HG02840 (cell line): ENCODE data around the gene CELF4.

Experiments
- ATAC-seq: cut with Tn5 transposase; IDR thresholded peaks from one replicate; pipeline ENCODE4 v1.9.1; 2021; ENCODE audit warnings: mild to moderate bottlenecking, moderate library complexity, moderate number of reproducible peaks; ENCODE audit not compliant: unreplicated experiment, low FRiP score

The CELF4 gene

GRCh38 chr18:37565101-37565976 lies at the start of gene CELF4:
CELF4 (minus strand) TSS chr18:37565798.
- ATAC-seq, result no peak

DNA sequence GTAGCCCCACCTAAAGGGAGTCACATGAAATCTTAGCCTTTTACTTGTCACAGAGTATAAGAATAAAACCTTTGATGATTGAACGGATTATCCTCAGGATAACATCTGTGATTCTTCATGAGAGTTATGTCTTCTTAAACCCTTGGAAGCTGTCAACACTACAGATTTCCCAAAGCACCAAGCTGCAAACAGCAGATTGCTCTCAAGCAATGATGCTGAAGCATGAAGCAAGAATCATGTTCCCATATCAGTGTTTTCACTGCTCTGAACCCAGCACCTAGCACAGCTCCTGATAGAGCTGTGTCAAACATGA lies 47.6 kb upstream of the CELF4 start:
- ATAC-seq, result no peak

DNA sequence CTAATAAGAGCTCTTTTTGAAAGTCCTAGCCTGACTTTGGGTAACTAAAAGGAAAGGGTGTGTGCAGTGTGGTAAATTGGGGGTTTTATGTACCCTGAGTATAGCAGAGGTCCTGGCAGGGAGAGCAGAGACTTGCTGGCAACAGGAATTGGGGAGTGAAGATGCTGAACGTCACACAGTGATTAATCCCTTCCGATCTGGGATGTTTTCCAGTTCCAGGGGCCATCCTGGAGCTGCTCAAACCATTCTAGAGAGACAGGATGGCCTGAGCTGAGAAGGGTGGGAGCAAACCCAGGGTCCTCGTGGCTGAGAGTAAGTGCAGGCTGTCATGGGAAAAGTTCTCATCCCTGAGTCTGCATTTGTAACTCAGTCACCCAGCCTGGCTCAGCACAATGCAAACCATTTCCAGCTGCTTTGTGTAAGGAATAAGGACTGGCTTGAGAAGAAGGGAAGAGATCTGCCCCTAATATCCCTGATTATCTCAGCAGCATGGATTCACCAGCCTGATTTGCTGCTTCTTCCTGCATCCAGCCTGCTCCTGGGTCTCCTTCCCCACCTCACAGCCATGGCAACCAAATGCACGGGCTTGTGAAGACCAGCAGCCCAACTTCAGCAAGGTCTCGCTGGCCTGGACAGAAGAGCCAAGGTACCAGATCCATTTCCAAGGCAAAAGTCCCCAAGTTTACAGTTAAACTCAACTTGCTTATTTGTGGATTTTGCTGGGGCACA lies 47.1 kb upstream of the CELF4 start:
- no peak for ATAC-seq

- no peak for ATAC-seq
Measured at GRCh38 chr18:37611614-37612279, 46.1 kb upstream of the CELF4 start.

DNA sequence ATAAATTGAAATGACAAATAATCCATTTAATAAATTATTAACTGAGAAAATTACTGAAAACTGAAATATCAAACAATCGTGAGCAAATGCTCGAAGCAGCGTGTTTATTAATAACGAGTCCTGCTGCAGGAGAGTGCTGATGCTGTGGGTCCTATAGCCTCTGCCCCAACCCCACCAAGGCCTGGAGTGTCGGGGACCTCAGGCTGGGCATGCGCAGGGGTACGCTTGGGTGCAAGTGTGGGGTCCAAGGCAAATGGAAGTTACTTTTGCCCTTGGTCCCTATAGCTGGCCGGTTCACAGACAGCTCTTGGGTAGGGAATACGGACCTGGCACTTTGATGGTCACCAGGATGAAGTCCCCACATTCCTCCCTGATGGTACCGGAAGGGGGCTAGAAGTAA lies 43.3 kb upstream of the CELF4 start:
- ATAC-seq, result no peak

DNA sequence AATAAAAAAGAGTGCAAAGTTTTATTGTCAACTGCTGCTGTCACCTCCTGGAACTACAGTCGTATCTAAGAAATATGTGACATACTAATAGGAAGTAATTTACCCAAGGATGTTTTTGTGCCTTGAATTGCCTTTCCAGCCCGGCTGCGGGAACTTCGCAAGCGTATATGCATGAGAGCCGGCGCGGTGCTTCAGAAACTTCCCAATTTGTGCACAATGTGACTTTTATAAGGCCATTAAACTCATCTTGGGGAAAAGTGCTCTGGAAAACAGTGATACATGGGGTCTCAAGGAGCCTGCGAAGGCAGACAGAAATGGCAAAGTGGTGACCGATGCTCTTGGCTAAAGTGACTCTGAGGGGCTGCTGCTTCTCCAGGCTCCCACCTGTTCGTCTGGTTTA lies 41.7 kb upstream of the CELF4 start:
- no peak for ATAC-seq

DNA sequence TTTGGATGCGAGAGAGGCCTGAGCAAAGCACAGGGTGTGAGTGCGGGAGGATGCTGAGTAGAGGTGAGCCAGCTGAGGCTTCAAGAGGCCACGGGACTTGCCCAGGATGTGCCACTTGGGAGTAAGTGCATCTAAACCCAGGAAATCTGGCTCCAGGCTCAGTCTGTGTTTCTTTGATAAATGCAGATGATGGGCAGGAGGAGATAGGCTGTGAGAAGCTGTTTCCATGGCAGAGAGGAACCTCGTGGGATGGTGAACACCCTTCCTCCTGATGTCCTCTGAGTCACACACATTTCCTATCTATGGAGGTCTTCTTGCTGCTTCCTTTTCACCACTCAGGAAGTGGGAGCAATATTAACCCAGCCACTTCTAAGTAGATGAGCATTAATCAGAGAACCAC lies 38.4 kb upstream of the CELF4 start:
- ATAC-seq, result no peak

- ATAC-seq, result no peak
Measured at GRCh38 chr18:37598966-37599896, 33.6 kb upstream of the CELF4 start.

DNA sequence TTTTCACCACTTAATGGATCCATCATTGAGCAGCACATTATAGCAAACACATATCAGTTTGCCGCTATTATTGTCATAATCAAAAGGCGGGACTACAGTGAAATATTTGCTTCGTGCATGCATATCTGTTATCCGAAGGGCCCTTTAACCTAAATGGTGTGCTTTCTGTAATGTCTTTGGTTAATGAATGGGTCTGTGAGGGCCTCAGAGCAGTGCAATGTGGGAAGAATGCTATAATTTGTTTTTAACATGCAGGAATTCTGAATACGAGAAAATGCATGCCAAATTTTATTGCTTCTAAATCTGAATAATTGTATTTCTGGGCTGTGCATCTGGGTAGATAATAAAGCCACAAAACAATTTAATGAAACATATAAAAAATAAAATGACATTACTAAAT lies 32.8 kb upstream of the CELF4 start:
- no peak for ATAC-seq

- no peak for ATAC-seq
Measured at GRCh38 chr18:37590346-37590745, 24.7 kb upstream of the CELF4 start.

- no peak for ATAC-seq
Measured at GRCh38 chr18:37588289-37588688, 22.7 kb upstream of the CELF4 start.

GRCh38 chr18:37586656-37587225 lies 21.1 kb upstream of the CELF4 start:
- no peak for ATAC-seq

GRCh38 chr18:37584952-37585695 lies 19.5 kb upstream of the CELF4 start:
- ATAC-seq, result no peak

GRCh38 chr18:37584217-37584616 lies 18.6 kb upstream of the CELF4 start:
- ATAC-seq, result no peak

DNA sequence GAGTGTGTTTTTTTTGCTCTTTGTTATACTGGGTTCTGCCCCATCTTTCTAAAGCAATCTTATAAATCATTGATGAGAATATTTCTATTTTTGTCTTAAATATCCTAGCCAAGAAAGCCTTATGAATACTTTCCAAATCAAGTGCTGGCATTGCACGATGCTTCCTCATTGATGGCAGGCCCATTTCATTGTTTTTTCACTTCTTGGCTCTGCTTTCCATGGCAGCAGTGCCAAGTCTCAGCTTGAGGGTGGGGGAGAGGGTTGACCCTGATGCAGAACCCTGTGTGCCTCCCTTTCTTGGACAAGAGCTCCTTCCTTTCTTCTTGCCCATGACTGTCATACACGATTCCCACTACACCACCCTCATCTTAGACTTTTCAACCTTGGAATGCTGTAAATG lies 16.7 kb upstream of the CELF4 start:
- no peak for ATAC-seq

DNA sequence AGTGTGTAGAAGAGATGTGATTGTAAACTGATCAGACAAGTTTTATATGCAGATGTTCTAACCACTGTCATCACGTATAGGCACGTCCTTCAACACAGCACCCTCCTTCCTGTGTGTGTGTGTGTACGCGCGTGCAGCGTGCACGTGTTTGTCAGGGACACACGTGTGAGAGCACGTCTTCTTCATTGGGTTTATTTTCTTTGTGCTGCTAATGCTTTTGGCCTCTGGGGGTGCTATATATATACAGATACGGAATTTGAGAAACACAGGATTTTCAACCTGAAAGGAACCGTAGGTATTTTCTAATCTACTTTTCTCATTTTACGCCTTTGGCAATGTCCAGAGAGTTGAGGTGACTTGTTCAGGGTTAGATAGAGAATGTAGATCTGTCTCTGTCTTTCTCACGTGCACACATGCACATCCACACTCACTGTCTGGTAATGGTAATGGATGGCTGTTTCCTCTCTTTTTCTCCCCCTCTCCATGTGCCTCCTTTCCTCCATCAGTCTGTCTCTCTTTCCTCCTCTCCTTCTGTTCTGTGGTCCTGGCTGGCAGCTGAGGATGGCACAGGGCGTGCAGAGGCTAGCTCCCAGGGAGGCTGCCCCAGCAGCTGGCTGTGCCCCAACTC lies 13.4 kb upstream of the CELF4 start:
- ATAC-seq, result no peak

- no peak for ATAC-seq
Measured at GRCh38 chr18:37578182-37578678, 12.6 kb upstream of the CELF4 start.

- ATAC-seq, result no peak
Measured at GRCh38 chr18:37577051-37577611, 11.5 kb upstream of the CELF4 start.
